CD1c-positive myeloid dendritic cell (primary cell): ENCODE data around the gene HCK.

Source experiments
- DNase-seq: peaks from one replicate; pipeline ENCODE4 v3.0.0-alpha.2; 2016; ENCODE audit errors: extremely low spot score

The HCK gene

DNA sequence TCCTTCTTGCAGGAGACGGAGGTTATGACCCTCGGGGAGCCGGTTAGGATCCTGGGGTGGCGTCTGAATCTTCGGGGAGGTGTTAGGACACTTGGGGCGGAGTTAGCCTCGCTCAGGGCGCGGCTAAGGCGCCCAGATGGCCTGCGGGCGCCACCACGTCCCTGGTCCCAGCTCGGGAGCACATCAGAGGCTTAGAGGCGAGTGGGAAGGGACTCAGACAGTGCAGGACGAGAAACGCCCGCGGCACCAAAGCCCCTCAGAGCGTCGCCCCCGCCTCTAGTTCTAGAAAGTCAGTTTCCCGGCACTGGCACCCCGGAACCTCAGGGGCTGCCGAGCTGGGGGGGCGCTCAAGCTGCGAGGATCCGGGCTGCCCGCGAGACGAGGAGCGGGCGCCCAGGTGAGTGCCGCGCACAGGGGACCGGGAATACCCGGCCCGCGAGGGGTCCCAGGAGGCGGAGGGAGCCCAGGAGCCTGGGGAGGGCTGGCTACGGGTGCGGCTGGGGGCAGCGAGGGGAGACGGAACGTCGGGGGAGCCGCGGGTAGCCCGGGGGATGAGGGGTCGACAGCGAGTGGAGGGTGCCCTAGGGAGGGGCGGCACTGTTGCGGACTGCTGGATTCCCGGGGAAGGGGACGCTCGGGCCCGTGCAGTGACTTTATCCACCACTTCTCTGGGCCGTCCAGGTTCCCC is at the start of gene HCK:
Gene HCK, plus strand, starts transcription at position 153 of the 688 bp plus-strand sequence.
- peak; percentile 82 for DNase-seq

DNA sequence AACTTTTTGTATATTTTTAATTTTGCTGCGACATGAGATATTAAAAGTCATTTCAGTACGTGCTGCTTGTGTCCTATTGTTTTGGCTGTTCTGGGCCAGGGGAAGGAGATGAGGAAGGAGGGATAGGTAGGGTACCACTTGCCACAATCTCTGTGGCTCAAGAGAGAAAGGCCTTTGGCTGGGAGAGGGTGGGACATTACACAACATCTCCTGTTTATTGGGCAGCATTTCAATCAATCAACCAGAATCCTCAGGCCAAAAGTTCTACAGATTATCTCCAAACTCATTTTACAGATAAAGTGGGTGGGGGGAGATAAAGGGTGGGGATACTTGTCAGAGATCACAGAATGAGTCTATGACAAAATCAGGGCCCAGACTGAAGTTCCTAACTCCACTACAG is 48.7 kb upstream of the HCK start:
- DNase-seq, result no peak

DNA sequence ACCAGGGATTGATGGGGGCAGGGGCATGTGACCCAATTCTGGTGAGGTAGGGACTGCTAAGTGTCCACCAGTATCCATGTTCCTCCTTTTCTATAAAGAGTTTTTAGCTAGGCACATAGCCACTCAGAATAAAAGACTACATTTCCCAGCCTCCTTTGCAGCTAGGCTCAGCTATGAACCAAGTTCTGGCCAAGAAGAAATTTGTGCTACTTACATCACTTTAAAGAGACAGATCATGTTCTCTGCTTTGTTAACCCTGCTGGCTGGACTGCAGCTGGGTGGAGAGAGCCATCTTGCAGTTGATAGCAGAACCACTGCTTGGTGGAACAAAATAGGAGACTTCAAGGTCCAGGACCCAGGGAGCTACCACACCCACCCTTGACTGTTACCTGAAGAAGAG is 47.1 kb upstream of the HCK start:
- DNase-seq, result peak; percentile 13

DNA sequence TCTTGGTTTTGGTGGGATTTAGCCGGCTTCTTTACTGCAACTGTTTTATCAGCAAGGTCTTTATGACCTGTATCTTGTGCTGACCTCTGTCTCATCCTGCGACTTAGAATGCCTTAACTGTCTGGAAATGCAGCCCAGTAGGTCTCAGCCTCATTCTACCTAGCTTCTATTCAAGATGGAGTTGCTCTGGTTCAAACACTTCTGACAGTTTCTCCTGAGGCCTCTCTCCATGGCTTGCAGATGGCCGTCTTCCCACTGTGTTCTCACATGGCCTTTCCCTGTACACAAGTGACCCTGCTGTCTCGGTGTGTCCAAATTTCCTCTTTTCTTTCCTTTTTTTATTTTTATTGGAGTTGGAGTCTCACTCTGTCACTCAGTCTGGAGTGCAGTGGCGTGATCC is 46.0 kb upstream of the HCK start:
- no peak for DNase-seq

DNA sequence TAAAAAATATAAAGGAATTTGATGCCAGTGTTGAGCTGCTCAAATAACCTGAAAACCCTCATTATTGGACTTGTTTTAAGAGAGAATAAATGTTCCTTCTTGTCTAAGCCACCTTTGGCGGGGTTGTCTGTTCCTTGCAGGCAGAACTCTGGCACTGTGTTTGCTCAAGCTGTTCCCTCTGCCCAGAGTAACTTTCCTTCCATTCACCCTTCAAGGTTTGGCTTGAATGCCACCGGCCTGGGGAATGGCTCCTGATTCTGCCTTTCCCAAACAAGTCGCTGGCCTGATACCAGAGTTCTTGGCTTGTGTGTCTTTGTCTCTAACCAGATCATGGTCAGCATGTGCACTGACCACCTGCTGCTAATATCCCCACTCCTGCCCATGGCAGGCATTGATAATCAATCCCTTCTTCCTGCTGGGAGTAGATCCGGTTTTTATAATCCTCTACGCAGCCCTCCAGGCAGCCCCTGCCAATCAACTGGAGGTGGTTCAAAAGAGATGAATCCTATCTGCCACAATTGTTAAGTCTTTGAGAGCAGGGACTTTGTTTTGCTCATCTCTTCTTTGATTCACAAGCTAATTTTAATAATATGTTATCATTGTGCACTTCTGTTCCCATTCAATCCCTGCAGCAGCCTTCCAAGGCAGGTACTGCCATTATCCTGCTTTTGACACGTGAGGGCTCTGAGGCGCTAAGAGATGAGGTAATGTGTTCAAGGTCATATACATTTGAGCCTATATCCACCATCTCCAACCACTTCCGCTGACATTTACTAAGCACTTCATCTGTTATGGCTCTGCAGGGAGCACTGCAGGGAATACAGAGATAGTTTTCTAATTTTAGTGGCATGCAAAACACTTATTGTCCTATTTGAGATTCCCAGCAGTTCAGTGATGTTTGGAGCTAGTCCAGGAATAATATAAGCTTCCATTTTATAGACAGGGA is 44.9 kb upstream of the HCK start:
- DNase-seq, result no peak

DNA sequence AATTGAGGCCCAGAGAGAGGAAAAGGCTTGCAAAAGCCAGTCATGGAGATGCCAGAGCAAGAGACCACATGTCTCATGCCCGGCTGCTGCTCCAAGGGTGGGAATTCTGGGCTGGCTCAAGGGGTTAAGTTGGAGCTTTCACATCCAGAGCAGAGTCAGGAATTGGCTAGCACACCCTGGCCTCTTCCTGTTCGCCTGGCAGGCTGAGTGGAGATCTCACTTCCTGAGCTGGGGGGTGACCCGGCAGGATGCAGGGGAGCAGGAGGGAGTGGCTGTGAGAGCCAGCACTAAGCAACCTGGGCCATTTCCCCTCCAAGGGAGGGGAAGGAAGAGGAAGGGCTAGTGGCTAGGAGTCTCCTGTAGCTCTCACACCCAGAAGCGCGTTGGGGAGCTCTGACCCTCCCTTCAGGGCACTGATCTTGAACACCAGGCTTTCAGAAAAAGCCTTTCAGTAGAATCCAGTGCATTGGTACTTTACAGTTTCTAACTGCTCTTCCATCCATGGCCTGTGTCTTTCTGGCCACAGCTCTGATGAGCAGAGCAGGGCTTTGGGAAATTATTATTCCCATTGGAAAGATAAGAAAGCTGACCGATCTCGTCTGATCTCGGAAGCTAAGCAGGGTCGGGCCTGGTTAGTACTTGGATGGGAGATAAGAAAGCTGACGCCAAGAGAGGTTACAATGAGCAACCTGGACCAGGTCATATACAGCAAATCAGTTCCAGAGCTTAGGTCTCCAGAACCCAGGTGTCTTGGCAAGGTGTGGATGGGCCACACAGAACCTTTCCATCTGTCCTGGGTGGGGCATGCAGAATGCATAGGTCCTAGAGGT is 44.0 kb upstream of the HCK start:
- DNase-seq, result peak; percentile 13

DNA sequence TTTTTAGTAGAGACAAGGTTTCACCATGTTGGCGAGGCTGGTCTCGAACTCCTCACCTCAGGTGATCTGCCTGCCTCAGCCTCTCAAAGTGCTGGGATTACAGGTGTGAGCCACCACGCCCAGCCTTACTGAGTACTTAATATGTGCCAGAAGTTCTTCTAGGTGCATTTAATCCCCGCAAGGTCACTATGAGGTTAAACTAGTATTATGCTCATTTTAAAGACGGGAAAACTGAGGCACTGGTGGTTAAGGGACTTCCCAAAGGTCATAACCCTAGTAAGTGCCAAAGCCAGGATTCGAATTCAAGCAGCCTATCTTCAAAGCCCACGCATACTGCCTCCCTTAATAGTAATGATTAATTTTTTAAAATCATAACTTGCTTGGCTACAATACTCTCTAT is 42.5 kb upstream of the HCK start:
- no peak for DNase-seq

DNA sequence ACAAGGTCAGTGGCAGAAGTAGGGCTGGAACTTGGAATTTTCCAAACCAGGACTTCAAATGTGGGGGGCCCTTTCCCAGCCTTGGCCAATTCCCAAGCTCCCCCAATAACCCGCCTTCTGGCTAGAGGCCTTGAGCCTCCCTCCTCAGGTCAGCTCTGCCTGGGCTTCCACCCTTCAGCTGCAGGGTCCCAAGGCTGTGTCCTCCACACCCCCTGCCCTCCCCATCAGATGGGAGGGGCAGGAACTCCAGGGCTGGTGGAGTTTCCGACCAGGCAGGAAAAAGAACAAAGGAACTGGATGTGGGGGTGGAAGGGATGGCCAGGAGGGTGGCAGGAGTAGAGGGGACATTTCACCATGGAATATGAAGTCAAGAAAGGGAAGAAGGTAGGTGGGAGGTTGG is 41.9 kb upstream of the HCK start, which contains the start of gene CCM2L:
Gene CCM2L, plus strand, starts transcription at position 338 of the 400 bp plus-strand sequence. Its CDS starts 17 bp downstream, at position 355.
- DNase-seq, result no peak

DNA sequence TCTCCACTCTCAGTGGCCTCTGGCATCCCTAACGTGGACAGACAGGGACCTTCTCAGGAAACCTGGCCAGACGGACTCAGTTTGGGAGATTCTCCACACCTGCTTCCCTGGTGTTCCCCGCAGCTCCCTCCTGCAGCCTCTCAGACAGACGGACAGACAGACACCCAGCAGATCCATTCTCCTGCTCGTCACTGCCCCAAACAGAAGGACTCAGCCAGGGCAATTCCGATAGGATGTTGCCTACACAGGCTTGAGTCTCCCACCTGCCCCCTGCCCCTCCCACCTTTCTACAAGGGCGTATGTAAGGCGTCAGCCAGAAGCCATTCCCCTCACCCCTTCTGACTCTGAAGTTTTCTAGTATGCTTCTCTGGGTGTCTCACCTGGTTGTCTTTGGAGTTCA is 41.4 kb upstream of the HCK start:
- no peak for DNase-seq

DNA sequence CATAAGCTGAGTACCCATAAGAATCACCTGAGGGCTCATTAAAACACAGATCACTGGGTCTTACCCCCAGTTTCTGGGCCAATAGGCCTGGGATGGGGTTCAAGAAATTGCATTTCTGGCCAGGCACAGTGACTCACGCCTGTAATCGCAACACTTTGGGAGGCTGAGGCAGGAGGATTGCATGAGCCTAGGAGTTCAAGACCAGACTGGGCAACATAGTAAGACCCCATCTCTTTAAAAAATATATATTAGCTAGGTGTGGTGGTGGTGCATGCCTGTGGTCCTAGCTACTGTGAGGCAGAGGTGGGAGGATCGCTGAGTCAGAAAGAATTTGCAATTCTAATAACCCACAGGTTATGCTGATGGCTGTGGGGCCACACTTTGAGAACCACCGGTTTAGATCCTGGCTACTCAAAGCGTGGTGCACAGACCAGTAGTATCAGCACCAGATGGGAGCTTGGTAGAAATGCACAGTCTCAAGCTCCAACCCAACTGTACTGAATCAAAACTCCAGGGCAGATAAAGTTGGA is 39.8 kb upstream of the HCK start:
- DNase-seq, result no peak

DNA sequence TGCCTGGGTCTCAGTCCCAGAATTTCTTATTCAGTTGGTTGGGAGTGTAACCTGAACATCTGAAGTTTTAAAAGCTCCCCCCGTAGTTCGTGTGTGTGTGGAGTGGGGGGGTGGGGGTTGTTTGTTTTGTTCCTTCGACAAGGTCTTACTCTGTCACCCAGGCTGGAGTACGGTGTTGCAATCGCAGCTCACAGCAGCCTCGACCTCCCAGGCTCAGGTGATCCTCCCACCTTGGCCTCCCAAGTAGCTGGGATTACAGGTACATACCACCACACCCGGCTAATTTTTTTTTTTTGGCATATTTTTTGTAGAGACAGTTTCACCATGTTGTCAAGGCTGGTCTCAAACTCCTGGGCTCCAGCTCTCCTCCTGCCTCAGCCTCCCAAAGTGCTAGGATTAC is 38.7 kb upstream of the HCK start:
- DNase-seq, result no peak

DNA sequence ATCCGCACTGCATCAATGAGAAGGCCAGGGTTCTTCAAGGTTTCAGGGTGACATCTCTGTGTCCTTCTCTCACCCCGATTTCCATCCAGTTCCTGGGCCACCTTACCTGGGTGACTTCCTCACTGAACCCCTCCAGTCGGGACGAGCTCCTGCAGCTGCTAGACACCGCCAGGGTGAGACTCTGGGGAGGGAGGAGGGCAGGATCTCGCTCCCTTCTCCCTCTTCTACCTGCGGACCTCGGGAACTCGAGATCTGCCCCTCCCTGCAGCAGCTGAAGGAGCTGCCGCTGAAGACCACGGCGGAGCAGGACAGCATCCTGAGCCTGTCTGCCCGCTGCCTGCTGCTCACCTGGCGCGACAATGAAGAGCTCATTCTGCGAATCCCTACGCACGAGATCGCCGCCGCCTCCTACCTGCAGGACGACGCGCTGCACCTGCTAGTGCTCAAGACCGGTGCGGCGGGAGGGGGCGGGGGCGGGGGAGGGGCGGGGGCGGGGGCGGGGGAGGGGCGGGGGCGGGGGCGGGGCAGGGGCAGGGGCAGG is 34.3 kb upstream of the HCK start:
- DNase-seq, result no peak

DNA sequence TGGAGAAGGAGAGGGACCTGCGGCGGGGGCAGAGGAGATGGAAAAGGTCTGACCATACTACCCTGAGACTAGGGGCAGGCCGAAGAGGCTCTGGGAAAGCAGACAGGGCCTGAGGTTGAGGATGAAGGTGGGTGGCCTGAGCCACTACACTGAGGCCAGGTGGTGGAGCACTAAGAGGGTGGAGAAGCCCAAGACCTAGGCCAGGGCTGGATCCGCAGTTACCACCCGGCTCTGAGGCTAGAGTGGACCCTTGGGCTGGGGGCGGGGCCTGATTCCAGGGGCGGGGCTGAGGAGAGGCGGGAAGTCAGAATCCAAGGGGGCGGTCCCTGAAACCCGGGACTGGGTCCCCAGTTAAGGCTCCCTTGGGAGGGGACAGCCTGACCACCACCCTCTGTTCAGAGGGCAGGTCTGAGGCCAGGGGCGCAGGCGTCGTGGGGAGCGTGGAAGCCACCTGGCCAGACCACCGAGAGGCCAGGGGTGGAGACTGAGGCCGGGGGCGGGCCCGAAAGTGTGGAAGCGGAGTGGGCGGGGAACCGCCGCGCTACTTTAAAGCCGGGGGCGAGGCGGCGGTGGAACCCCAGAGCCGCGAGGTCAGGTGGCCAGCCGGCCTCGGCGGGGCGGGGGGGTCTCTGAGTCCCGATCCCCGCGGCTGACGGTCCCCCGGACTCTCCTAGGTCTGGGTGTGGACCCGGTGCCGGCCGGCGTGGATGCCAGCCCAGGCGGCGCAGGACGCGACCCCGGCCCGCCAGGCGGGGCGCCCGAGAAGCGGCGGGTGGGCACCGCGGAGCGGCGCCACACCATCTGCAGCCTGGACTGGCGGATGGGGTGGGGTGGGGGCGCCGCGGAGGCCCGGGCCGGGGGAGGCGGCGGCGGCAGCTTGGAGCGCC is 33.5 kb upstream of the HCK start:
- no peak for DNase-seq

DNA sequence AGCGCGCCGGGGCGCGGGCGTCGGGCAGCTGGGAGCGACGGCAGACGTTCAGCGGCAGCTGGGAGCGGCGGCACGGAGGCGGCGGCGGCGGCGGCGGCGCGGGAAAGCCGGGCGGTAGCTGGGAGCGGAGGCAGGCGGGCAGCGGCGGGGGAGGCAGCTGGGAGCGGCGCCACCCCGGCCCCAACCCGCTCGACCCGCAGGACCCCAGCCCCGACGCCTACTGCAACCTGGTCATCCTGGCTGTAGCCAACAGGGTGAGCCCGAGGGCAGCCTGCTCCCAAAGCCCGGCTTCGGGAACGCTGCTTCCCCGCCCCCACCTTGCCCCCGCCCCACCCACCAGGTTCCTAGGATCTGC is 32.9 kb upstream of the HCK start:
- DNase-seq, result no peak

DNA sequence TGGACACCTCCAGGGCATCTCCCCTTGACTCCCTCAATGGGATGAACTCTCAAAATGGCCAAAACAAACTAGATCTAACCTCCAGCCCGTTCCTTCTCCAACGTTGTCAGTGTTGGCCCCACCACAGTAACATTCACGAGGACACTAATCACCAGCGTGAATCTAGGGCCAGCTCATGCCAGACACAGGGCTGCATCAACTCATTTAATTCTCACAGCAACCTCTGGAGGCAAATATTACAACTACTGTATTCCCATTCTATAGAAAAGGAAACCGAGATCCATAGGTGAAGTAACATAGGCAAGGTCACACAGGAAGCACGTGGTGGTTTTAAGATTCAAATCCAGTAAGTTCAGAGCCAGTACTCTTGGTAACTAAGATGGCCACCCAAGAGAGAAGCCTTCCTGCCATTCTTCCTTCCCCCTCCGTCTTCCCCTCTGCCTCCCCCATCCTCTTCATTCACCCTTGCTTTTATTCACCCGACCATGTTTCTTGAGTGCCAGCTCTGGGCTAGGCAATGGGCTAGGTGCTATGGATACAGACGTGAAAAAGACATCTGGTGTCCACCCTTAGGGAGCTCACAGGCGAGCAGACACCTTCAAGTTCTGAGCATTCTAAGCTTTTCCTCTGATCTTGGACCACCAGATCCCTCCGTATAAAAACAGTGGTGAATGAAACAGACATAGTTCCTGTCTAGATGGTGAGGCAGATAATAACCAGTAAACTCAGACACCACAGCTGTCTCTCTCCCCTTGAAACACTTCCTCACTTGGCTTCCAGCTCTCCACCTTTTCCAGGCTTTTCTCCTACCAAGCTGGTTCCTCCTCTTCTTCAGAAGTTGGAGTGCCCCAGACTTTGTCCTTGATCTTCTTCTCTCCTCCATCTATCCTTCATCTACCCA is 32.2 kb upstream of the HCK start:
- DNase-seq, result no peak

DNA sequence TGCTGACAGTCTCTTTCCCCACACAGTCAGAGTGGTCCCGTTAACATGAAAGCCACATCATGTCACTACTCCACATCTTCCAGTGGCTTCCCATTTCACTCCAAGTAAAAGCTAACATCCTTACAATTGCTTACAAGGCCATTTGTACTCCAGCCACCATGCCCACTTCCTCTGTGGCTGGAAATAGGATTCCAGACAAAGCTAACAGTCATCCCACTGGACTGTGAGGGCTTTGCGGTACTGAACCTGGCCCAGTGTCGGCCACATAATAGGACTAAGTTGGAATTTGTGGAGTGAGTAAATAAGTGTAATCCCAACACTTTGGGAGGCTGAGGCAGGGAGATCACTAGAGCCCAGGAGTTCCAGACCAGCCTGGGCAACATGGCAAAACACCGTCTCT is 31.0 kb upstream of the HCK start:
- no peak for DNase-seq

DNA sequence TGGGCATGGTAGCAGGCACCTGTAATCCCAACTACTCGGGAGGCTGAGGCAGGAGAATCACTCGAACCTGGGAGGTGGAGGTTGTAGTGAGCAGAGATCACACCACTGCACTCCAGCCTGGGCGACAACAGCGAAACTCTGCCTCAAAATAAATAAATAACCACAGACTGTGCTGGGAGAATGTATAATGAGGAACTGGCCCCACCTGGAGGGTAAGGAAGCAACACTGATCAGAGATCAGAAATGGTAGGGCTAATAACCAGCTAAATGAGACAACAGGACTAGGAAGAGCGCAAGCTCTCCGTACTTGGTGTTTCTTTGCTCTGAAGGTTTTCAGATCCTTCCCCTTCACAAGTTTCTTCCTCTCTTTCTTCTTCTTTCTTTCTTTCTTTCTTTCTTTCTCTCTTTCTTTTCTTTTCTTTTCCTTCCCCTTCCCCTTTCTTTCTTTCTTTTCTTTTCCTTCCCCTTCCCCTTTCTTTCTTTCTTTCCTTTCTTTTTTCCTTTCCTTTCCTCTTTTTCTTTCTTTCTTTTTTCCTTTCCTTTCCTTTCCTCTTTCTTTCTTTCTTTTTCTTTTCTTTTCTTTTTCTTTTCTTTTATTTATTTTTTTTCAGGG is 27.3 kb upstream of the HCK start:
- no peak for DNase-seq

DNA sequence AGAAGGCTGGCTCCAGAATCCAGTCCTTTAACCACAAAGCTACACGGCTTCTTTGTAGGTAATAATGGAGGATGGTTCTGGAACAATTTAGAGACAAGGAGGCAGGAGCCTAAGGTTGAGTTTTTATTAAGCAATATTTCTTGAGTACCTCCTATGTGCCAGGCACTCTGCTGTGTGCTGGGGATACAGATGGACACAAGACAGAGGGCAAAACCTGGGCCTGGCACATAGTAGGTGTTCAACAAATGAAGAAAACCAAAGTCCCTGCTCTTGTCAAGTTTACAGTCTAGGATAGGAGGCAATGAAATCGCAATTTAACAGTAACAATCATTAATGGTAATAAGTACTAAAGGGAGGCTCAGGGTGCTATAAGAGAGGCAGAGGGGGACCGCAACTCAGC is 24.4 kb upstream of the HCK start:
- DNase-seq, result no peak
